Measurements from ENCODE around the gene PLCB3.

GRCh38 chr11:64249038-64249437 lies 2.3 kb upstream of the PLCB3 start:
- TF ChIP-seq POLR2A (IDR thresholded peaks at IDR 0.05) (no peak), CTCF (IDR thresholded peaks at IDR 0.05) (no peak)

Data from Peyer's patch (tissue), 4 donors.